A549 (cell line): ENCODE results near the gene HIGD1A. TPM values are rescaled to one million over a fixed set of nuclear protein-coding genes. Genes with fewer than 3 reads are reported as not detected.

ENCODE experiments used
- ATAC-seq, 2 experiments: fragments of 200-7000 bp in 1 of 2; fragments of >200 bp in 1 of 2; cut with Nextera tagmentation in 1 of 2; cut with Tn5 transposase in 1 of 2; 3 replicates each; pipeline versions ENCODE4 v1.8.0 to v1.9.1; 2018 to 2020; ENCODE audit warnings: mild to moderate bottlenecking in 1 of 2, moderate library complexity in 1 of 2
- CTCF ChIA-PET: fragments of 300-600 bp; sonication (Branson Sonifier 250); formaldehyde crosslinking; extraction: SDS; loops from one replicate; lab custom pipeline; 2021; ENCODE audit warnings: antibody characterized with exemption, inconsistent platforms; lab: Yijun Ruan, JAX
- POLR2A ChIA-PET: fragments of 350-600 bp; formaldehyde crosslinking; extraction: SDS; loops from one replicate; lab custom pipeline; 2021; ENCODE audit warnings: antibody characterized with exemption, inconsistent platforms; lab: Yijun Ruan, JAX
- DNase-seq, 2 experiments: peaks; one replicate each; pipeline versions ENCODE4 v3.0.0 to v3.0.0-alpha.2; 2011 to 2016; ENCODE audit warnings: low read depth in 1 of 2, low spot score in 1 of 2
- FAIRE-seq: peaks from 2 replicates; lab custom pipeline; 2011; peaks lifted over from hg19 to GRCh38; lab: Jason Lieb, UNC
- H3K27ac ChIP-seq, 2 experiments: fragments of >200 bp; sonication (Bioruptor Twin); formaldehyde crosslinking; 3 replicates each; pipeline ENCODE4 v1.5.1; 2016 to 2017
- H3K4me1 ChIP-seq: fragments of >200 bp; sonication (Bioruptor Twin); formaldehyde crosslinking; 3 replicates; pipeline ENCODE4 v1.6.1; 2016
- H3K4me2 ChIP-seq: fragments of >200 bp; sonication (Bioruptor Twin); formaldehyde crosslinking; 3 replicates; pipeline ENCODE4 v1.6.1; 2016
- H3K4me3 ChIP-seq: fragments of >200 bp; sonication (Bioruptor Twin); formaldehyde crosslinking; 3 replicates; pipeline ENCODE4 v1.5.1; 2016
- H3K9me3 ChIP-seq: fragments of >200 bp; sonication (Bioruptor Twin); formaldehyde crosslinking; 3 replicates; pipeline ENCODE4 v1.6.1; 2016
- BHLHE40 ChIP-seq: IDR thresholded peaks from 2 replicates; pipeline ENCODE4 v1.6.1; 2012; ENCODE audit warnings: low read depth, low read length, inconsistent platforms
- CEBPB ChIP-seq, 2 experiments: fragments of >200 bp in 1 of 2; sonication (Bioruptor Twin) in 1 of 2; formaldehyde crosslinking in 1 of 2; IDR thresholded peaks; 2 replicates each; pipeline ENCODE4 v1.6.1; 2012 to 2016
- CHD2 ChIP-seq: fragments of 150-350 bp; IDR thresholded peaks from 2 replicates; pipeline ENCODE4 v1.6.1; 2014; ENCODE audit warnings: low read length; ENCODE audit not compliant: partially characterized antibody
- CHD4 ChIP-seq: fragments of 200-600 bp; sonication (generic); IDR thresholded peaks from 2 replicates; pipeline ENCODE4 v1.6.1; 2016; ENCODE audit warnings: antibody characterized with exemption, mild to moderate bottlenecking, borderline replicate concordance
- EHF ChIP-seq: fragments of 250-450 bp; sonication (Bioruptor Pico); IDR thresholded peaks from 2 replicates; pipeline ENCODE4 v1.5.0; 2020; ENCODE audit warnings: mild to moderate bottlenecking
- EHMT2 ChIP-seq: fragments of 200-600 bp; sonication (generic); IDR thresholded peaks from 2 replicates; pipeline ENCODE4 v1.6.1; 2016; ENCODE audit warnings: antibody characterized with exemption, low read depth, mild to moderate bottlenecking, moderate library complexity
- ESRRA ChIP-seq: fragments of 150-350 bp; IDR thresholded peaks from 2 replicates; pipeline ENCODE4 v1.6.1; 2014; ENCODE audit warnings: mild to moderate bottlenecking, low read length, borderline replicate concordance
- FOXS1 ChIP-seq: fragments of 250-450 bp; sonication (Bioruptor Pico); IDR thresholded peaks from 2 replicates; pipeline ENCODE4 v1.5.0; 2020; ENCODE audit warnings: mild to moderate bottlenecking, moderate library complexity
- HOXA7 ChIP-seq: fragments of 250-450 bp; sonication (Bioruptor Pico); IDR thresholded peaks from 2 replicates; pipeline ENCODE4 v1.5.0; 2020; ENCODE audit warnings: mild to moderate bottlenecking, moderate library complexity
- HOXB13 ChIP-seq: fragments of 250-450 bp; sonication (Bioruptor Pico); IDR thresholded peaks from 2 replicates; pipeline ENCODE4 v1.5.0; 2020; ENCODE audit warnings: low read depth, mild to moderate bottlenecking, moderate library complexity
- HOXB5 ChIP-seq: fragments of 250-450 bp; sonication (Bioruptor Pico); IDR thresholded peaks from 2 replicates; pipeline ENCODE4 v1.5.0; 2020; ENCODE audit warnings: mild to moderate bottlenecking, moderate library complexity
- JUN ChIP-seq, 2 experiments: fragments of >200 bp; sonication (Bioruptor Twin); formaldehyde crosslinking; IDR thresholded peaks; 2 replicates in 1 of 2; 3 replicates in 1 of 2; pipeline ENCODE4 v1.6.1; 2016 to 2017
- JUNB ChIP-seq: fragments of >200 bp; sonication (Bioruptor Twin); formaldehyde crosslinking; IDR thresholded peaks from 2 replicates; pipeline ENCODE4 v1.6.1; 2016
- KDM5A ChIP-seq: fragments of 200-600 bp; sonication (generic); IDR thresholded peaks from 2 replicates; pipeline ENCODE4 v1.6.1; 2016; ENCODE audit warnings: antibody characterized with exemption, mild to moderate bottlenecking
- MAZ ChIP-seq: fragments of 150-350 bp; IDR thresholded peaks from 2 replicates; pipeline ENCODE4 v1.6.1; 2014; ENCODE audit warnings: antibody characterized with exemption, low read depth, low read length, borderline replicate concordance
- MYC ChIP-seq: IDR thresholded peaks from 2 replicates; pipeline ENCODE4 v1.6.1; 2012; ENCODE audit warnings: mild to moderate bottlenecking, inconsistent platforms, low read length, improper control_type of control experiment, borderline replicate concordance
- NFE2L2 ChIP-seq: fragments of 150-350 bp; conservative IDR thresholded peaks from 2 replicates; pipeline ENCODE4 v1.6.1; 2014; ENCODE audit warnings: low read length
- PHF8 ChIP-seq: fragments of 200-600 bp; sonication (generic); IDR thresholded peaks from 2 replicates; pipeline ENCODE4 v1.6.1; 2016; ENCODE audit warnings: low read depth, mild to moderate bottlenecking, antibody characterized with exemption, moderate library complexity, borderline replicate concordance
- RAD21 ChIP-seq, 2 experiments: fragments of >200 bp in 1 of 2; sonication (Bioruptor Twin) in 1 of 2; formaldehyde crosslinking in 1 of 2; IDR thresholded peaks in 1 of 2; conservative IDR thresholded peaks in 1 of 2; 2 replicates in 1 of 2; 3 replicates in 1 of 2; pipeline ENCODE4 v1.6.1; 2012 to 2018; ENCODE audit warnings: inconsistent platforms in 1 of 2
- RARB ChIP-seq: fragments of 250-450 bp; sonication (Bioruptor Pico); IDR thresholded peaks from 2 replicates; pipeline ENCODE4 v1.8.0; 2021; ENCODE audit warnings: mild to moderate bottlenecking, moderate library complexity
- RCOR1 ChIP-seq: fragments of 150-350 bp; IDR thresholded peaks from 2 replicates; pipeline ENCODE4 v1.6.1; 2014; ENCODE audit warnings: antibody characterized with exemption, low read length, low read depth
- RNF2 ChIP-seq: fragments of 200-600 bp; sonication (generic); IDR thresholded peaks from 2 replicates; pipeline ENCODE4 v1.6.1; 2016; ENCODE audit warnings: low read depth, mild to moderate bottlenecking, antibody characterized with exemption, moderate library complexity, borderline replicate concordance
- TFCP2L1 ChIP-seq: fragments of 250-450 bp; sonication (Bioruptor Pico); IDR thresholded peaks from 2 replicates; pipeline ENCODE4 v1.5.0; 2021; ENCODE audit warnings: mild to moderate bottlenecking
- ZFP36 ChIP-seq: fragments of 450-650 bp; IDR thresholded peaks from 2 replicates; pipeline ENCODE4 v1.6.1; 2014; ENCODE audit warnings: borderline replicate concordance; ENCODE audit not compliant: partially characterized antibody
- WGBS: methylation state at CpG from one replicate; pipeline ENCODE4 v1.1.6; 2017; ENCODE audit errors: missing lambda C conversion rate; 5-methylcytosine and 5-hydroxymethylcytosine counted together
- polyA plus RNA-seq, 4 experiments: library from polyadenylated mRNA; depleted of rRNA in 3 of 4; stranded (reverse); fragments of >200 nt; fragmentation: RNase III in 1 of 4; extraction: RNeasy Plus Mini Kit Qiagen cat#74134 plus additional on column Dnase treatment in 1 of 4; gene quantifications; 2 replicates in 3 of 4; 3 replicates in 1 of 4; pipeline ENCODE4 v1.2.3, GENCODE V29; 2011 to 2017
- TF ChIP-seq, protein P1 (sequence below): fragments of >200 bp; sonication (Bioruptor Twin); formaldehyde crosslinking; IDR thresholded peaks from 2 replicates; pipeline ENCODE4 v1.6.1; 2016
- TF ChIP-seq, protein P2 (sequence below): fragments of >200 bp; sonication (Bioruptor Twin); formaldehyde crosslinking; IDR thresholded peaks from 3 replicates; pipeline ENCODE4 v1.5.1; 2016
- TF ChIP-seq, protein P3 (sequence below): fragments of 250-450 bp; sonication (Bioruptor Pico); IDR thresholded peaks from 2 replicates; pipeline ENCODE4 v1.5.0; 2020; ENCODE audit warnings: low read depth, mild to moderate bottlenecking, moderate library complexity
- TF ChIP-seq, protein P4 (sequence below): IDR thresholded peaks from 2 replicates; pipeline ENCODE4 v1.6.1; 2012
- TF ChIP-seq, protein P5 (sequence below): fragments of 450-650 bp; IDR thresholded peaks from 2 replicates; pipeline ENCODE4 v1.6.1; 2014; ENCODE audit warnings: antibody characterized with exemption
- TF ChIP-seq, protein P6 (sequence below): fragments of 150-350 bp; IDR thresholded peaks from 2 replicates; pipeline ENCODE4 v1.6.1; 2014; ENCODE audit warnings: low read depth, mild to moderate bottlenecking, low read length
- TF ChIP-seq, protein P7 (sequence below): IDR thresholded peaks from 2 replicates; pipeline ENCODE4 v1.6.1; 2012; ENCODE audit warnings: low read depth, borderline replicate concordance
- TF ChIP-seq, protein P8 (sequence below): IDR thresholded peaks from 2 replicates; pipeline ENCODE4 v1.6.1; 2012

HIGD1A gene
- polyA plus RNA-seq, 2 of the 4 experiments (the other 2 are of a cell fraction): 146 to 158 TPM

DNA sequence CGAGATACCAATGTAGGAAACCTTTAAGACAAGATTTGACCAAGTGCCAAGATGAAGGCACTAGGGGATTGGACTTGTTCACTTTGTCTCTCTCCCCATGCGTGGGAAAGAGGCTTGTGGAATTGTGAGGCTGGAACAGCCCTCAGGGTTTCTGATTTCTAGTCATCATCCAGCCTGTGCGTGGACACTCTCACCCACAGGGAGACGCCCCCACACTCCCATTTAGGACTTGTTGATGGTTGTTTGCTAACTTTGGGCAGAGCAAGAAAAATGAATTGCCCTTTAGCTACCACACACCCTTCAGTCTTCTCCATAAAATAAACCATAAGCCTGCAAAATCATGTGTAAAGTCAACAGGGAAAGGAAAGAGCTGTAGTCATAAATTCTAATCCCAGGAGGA is 23.4 kb upstream of the HIGD1A start:
- DNase-seq (no peak), FAIRE-seq (no peak), ATAC-seq (no peak)
- Histone ChIP-seq H3K4me2 (no peak overlapping the region), H3K9me3 (no peaks in the 10 kb centered on the region), H3K4me3 (no peak overlapping the region), H3K4me1 (peaks cover 11% of the 10 kb centered on the region; the same call in 1 of the 3 replicates), H3K27ac (no peak overlapping the region)
- TF ChIP-seq FOXS1: no peak
- TF ChIP-seq, protein P1, sequence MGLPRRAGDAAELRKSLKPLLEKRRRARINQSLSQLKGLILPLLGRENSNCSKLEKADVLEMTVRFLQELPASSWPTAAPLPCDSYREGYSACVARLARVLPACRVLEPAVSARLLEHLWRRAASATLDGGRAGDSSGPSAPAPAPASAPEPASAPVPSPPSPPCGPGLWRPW: no peak
- no peak for TF ChIP-seq EHF (CRISPR knock-in tag)
- TF ChIP-seq PHF8: no peak
- TF ChIP-seq MYC: no peak
- TF ChIP-seq JUNB: no peak
- no peak for TF ChIP-seq CHD2
- TF ChIP-seq RARB (CRISPR knock-in tag): no peak
- TF ChIP-seq RCOR1: no peak
- TF ChIP-seq, protein P2, sequence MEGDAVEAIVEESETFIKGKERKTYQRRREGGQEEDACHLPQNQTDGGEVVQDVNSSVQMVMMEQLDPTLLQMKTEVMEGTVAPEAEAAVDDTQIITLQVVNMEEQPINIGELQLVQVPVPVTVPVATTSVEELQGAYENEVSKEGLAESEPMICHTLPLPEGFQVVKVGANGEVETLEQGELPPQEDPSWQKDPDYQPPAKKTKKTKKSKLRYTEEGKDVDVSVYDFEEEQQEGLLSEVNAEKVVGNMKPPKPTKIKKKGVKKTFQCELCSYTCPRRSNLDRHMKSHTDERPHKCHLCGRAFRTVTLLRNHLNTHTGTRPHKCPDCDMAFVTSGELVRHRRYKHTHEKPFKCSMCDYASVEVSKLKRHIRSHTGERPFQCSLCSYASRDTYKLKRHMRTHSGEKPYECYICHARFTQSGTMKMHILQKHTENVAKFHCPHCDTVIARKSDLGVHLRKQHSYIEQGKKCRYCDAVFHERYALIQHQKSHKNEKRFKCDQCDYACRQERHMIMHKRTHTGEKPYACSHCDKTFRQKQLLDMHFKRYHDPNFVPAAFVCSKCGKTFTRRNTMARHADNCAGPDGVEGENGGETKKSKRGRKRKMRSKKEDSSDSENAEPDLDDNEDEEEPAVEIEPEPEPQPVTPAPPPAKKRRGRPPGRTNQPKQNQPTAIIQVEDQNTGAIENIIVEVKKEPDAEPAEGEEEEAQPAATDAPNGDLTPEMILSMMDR: no peak
- TF ChIP-seq RNF2: no peak
- no peak for TF ChIP-seq MAZ
- TF ChIP-seq ESRRA: no peak
- TF ChIP-seq EHMT2: no peak
- no peak for TF ChIP-seq HOXB5 (CRISPR knock-in tag)
- no peak for TF ChIP-seq TFCP2L1 (CRISPR knock-in tag)
- CTCF ChIA-PET: no interaction called here
- POLR2A ChIA-PET: no interaction called here
- 43% methylated on average over 4 of the region's 4 CpGs for WGBS

DNA sequence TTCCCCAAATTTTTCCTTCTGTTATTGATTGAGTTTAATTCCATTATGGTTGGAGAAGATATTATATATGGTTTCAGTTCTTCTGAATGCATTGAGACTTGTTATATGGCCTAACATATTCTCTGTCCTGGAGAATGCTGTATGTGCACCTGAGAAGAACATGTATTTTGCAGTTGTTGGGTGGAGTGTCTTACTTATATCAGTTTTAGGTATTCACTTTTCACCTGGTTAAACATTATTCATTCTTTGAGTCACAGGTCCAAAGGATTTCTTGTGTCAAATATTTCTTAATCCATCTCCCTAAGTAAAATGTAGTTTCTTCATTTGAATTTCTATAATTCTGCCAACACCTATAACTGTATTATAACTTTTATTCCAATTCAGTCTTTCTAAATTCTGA is 22.7 kb upstream of the HIGD1A start:
- TF ChIP-seq, protein P3, sequence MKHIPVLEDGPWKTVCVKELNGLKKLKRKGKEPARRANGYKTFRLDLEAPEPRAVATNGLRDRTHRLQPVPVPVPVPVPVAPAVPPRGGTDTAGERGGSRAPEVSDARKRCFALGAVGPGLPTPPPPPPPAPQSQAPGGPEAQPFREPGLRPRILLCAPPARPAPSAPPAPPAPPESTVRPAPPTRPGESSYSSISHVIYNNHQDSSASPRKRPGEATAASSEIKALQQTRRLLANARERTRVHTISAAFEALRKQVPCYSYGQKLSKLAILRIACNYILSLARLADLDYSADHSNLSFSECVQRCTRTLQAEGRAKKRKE: no peak
- TF ChIP-seq MYC (no peak), EHF (CRISPR knock-in tag) (no peak), ZFP36 (no peak), HOXB13 (CRISPR knock-in tag) (no peak), NFE2L2 (no peak), HOXA7 (no peak), JUN (IDR thresholded peaks at IDR 0.05) (no peak), CEBPB (IDR thresholded peaks at IDR 0.05) (no peak), BHLHE40 (no peak), CHD4 (no peak), ESRRA (no peak), RARB (CRISPR knock-in tag) (no peak), KDM5A (no peak), RAD21 (conservative IDR thresholded peaks at IDR 0.05 in 1 of 2, IDR thresholded peaks at IDR 0.05 in 1 of 2) (no peak)
- TF ChIP-seq, protein P4, sequence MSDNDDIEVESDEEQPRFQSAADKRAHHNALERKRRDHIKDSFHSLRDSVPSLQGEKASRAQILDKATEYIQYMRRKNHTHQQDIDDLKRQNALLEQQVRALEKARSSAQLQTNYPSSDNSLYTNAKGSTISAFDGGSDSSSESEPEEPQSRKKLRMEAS: no peak
- TF ChIP-seq, protein P5, sequence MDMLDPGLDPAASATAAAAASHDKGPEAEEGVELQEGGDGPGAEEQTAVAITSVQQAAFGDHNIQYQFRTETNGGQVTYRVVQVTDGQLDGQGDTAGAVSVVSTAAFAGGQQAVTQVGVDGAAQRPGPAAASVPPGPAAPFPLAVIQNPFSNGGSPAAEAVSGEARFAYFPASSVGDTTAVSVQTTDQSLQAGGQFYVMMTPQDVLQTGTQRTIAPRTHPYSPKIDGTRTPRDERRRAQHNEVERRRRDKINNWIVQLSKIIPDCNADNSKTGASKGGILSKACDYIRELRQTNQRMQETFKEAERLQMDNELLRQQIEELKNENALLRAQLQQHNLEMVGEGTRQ: no peak
- TF ChIP-seq, protein P6, sequence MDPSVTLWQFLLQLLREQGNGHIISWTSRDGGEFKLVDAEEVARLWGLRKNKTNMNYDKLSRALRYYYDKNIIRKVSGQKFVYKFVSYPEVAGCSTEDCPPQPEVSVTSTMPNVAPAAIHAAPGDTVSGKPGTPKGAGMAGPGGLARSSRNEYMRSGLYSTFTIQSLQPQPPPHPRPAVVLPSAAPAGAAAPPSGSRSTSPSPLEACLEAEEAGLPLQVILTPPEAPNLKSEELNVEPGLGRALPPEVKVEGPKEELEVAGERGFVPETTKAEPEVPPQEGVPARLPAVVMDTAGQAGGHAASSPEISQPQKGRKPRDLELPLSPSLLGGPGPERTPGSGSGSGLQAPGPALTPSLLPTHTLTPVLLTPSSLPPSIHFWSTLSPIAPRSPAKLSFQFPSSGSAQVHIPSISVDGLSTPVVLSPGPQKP: no peak
- TF ChIP-seq, protein P7, sequence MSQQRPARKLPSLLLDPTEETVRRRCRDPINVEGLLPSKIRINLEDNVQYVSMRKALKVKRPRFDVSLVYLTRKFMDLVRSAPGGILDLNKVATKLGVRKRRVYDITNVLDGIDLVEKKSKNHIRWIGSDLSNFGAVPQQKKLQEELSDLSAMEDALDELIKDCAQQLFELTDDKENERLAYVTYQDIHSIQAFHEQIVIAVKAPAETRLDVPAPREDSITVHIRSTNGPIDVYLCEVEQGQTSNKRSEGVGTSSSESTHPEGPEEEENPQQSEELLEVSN: no peak
- TF ChIP-seq, protein P8, sequence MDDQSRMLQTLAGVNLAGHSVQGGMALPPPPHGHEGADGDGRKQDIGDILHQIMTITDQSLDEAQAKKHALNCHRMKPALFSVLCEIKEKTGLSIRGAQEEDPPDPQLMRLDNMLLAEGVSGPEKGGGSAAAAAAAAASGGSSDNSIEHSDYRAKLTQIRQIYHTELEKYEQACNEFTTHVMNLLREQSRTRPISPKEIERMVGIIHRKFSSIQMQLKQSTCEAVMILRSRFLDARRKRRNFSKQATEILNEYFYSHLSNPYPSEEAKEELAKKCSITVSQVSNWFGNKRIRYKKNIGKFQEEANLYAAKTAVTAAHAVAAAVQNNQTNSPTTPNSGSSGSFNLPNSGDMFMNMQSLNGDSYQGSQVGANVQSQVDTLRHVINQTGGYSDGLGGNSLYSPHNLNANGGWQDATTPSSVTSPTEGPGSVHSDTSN: no peak
- ChIA-PET POLR2A (no interaction called here), CTCF (no interaction called here)
- DNase-seq: no peak
- Histone ChIP-seq H3K4me1 (peaks cover 11% of the 10 kb centered on the region; the same call in 1 of the 3 replicates), H3K9me3 (no peaks in the 10 kb centered on the region), H3K4me2 (no peak overlapping the region), H3K27ac (no peak overlapping the region), H3K4me3 (no peak overlapping the region)
- ATAC-seq: no peak
- FAIRE-seq: no peak
